ENCODE measurements around the gene OLFM4.

OLFM4 gene

DNA sequence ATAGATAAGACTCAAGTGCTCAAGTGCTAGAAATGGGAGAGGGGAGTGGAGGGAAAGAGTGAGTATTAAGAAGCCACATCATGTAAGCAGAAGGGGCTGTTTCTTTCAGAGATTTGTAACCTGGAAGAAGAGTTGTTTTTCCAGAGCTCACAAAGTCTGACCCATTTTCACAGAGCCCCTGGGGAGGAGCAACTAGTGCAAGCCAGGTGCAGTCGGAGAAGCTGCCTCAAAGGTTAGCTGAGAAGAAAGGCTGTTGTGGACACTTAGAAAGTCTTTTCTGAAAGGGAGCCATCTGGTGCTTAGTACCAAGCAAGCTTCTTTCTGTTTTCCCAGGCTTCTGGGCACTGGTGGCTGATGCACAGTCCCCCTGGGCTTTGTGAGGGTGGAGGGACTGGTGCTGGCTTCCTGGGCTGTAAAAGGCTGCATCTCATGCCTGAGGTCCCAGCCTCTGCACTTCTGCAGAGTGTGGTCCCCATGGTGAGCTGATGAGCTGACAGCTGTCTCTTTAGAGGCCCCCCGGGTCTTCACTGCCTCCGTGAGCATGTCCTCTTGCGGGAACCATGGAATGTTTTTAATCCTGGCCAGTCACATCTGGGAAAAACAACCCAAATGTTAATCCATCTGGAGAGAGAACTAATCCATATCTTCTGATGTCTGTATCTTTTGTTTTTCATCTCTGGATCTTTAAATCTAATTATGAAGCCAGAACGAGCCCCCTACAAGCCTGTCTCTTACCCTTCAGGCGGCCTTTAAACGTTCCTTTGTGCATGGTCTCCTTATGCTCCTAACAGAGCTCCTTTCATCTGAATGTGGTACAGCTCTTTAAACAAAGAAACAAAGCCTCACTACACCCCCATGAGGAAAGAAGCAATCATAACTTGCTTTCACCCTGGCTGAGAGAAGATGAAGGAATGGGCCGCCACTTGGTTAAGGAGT, 40.2 kb downstream of the OLFM4 start:
- DNase-seq (ENCODE audit: low spot score): no peak

DNA sequence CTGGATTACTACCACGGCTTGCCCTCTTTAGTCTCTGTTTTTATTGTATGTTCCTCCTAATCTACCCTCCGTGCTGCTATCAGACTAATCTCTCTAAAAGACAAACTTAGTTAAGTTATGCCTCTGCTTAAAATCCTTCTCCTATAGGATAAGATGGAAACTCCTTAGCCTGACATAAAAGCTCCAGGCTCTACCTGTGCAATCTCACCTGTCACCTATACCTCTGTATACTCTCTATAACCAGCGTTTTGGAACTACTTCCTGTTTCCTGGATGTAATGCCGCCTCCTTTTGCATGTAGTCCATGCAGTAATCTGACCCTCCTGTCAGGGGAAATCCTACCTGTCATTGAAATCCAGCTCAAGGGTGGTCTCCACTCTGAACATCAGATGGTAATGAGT, 41.2 kb downstream of the OLFM4 start:
- DNase-seq (ENCODE audit: low spot score): no peak

DNA sequence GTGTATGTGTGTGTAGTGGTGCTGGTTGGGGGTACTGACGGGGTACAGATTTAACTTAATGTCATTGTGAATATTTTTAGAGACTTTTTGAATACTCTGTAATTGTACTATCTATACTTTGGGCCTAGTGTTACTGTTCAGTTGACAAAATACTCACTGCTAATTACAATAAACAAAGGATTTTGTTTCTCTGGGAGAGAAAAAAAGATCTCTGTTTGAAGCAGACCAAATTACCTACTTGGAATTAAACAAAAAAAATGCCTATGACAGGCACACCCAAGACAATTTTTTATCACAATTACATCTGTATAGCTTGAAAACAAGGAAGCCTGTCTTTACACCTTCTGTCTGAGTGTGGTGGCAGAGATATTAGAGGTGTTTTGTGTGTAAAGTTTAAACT, 45.1 kb downstream of the OLFM4 start:
- DNase-seq (ENCODE audit: low spot score): no peak

DNA sequence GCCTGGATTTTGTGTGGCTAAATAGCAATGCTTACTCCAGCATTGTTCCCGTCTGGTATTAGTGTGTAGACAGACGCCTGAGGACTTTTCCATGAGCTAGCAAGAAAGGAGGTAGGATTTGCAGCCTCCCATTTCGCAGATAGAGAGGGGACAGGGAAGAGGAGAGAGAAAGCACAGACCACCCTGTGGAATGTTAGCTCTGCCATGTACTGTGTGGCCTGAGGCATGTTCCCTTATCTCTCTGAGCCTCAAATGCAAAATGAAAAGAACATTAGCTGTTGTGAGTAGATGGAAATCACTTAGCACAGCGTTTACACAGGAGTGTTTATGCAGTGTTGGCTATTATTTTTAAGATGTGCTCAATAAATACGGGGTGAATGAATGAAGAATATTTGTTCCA, 45.5 kb downstream of the OLFM4 start:
- DNase-seq (ENCODE audit: low spot score): no peak

DNA sequence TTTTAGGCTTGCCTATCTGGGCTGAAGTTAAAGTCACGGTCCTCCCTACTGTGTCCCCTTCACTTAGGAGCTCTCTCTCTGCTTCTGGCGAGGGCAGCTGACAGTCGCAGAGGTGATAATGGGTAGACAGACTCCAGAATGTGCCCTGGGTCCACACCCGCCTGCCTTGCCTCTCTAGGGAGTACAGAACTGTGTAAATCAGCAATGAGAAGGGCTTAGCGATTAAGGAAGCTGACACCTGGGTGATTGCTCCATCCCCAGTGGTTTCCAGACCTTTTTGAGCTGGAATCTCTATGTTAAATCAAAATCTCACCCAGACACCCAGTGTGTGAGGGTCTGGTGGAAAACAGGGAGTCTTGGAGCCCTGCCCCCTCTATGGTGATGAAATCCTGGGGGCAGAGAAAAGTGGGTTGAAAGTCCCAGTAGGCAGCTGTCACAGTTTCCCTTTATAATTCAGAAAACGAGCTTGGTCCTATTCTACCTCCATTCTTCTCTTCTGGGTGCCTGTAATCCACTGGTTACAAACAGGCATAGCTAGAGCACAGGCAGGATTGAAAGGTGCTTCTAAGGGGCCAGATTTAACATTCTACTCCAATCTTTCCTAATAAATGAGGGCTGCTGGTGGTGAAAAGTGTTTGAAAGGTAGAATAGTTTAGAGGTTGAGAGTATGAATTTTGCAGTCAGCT, 46.9 kb downstream of the OLFM4 start:
- no peak for DNase-seq (ENCODE audit: low spot score)

DNA sequence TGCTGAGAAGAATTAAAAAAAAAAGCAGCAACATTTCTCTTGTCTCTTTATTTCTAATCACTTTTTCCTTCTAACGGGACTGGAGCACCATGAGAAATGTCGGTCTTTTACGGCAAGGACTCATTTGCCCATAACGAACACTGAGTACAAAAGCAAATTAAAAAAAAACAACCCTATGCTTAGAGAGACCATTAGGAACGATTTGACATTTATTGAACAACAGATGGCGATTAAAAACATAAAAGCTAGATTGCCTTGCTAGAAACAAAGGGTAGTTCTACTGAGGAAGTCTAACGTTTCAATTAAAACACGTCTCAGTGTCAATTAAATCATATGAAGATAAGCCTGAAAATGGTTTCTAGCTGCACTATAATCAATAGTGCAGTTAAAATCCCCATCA, 51.1 kb downstream of the OLFM4 start:
- no peak for DNase-seq (ENCODE audit: low spot score)

DNA sequence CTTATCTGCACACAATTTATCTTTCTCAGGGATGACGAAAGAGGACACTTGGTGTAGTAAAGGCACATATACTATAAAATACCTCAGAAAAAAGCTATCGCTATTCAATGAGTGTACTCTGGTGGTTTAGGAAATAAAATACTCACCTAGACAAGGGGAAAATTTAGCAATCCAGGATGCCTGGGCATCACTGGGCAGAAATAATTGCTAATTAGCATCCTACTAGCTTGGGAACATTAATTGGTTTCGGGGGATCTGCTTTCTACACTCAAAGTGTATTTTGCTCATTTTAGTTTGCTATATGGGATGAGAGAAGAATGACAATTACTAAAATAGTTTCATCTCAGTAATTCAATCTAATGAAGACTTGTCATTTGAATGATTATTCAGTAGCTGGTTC, 60.3 kb downstream of the OLFM4 start:
- no peak for DNase-seq (ENCODE audit: low spot score)

DNA sequence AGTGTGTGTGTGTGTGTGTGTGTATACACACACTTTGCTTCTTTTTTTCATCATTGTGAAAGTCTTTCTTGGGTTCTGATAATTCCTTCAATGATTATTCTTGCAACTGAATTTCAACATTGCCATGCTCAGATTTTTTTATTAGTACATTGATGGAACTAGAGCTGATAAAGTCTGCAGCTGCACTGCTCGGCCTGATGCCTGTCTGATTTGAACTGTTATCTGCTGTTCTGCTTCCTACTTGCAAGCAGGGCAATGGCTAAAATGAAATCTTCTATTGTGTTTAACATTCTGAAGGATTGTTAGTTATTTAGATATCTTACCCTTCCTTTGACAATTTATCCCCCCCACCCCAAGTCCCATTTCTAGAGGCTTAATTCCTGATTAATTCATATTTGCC, 61.3 kb downstream of the OLFM4 start:
- no peak for DNase-seq (ENCODE audit: low spot score)

DNA sequence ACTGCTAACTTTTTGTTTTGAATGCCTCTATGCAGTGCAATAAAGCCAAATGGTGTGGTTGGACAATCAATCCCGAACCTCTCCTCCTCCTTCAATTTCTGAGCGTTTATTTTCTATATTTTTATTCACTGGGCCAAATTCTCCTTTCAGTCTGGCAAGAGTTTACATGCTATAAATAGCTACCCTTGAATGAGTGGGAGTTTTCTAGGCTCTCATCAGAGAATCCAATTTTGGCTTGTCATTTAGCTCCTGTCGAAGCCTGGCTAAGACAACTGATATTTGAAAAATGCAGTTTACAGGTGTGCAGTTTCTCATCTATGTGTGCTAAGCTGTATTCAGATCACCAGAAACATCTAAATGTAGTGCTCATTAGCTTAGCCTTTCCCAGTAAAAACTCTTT, 61.8 kb downstream of the OLFM4 start:
- DNase-seq (ENCODE audit: low spot score): no peak

DNA sequence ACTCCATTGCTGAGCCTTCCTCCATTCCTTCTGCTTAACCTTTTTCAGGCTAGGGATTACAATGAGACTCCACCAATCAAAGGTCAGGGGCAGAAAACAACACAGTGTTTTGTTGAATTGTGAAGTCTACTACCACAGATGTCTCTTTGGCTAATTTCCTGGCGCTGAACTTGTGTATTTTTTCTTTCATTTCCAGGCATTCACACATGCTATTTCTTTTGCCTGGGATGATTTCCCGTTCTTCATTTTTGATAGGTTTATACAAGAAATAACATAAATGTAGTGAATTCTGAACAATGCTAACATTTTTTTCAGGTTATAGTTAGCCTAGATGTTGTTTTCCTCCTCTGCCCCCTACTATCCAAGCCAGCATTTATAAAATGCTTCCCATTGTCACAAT, 64.3 kb downstream of the OLFM4 start:
- DNase-seq (ENCODE audit: low spot score): no peak

DNA sequence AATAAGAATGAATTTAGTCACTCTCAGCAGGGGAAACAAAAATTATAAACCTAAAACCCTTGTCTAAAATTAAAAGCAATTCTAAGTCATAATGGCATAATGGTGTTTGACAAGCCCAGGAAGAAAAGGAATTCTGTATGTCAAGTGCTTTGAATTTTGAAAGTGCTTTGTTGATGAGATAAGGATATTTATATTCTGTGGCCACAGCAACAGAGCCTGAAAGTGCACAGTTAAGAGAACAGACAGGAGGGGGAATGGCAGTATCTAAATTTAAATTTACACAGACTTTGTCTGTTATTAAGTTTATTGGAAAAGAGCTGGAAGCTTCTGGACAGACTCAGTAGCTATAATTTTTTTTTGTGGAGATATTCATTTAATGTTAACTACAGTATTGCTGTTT, 69.8 kb downstream of the OLFM4 start:
- no peak for DNase-seq (ENCODE audit: low spot score)

DNA sequence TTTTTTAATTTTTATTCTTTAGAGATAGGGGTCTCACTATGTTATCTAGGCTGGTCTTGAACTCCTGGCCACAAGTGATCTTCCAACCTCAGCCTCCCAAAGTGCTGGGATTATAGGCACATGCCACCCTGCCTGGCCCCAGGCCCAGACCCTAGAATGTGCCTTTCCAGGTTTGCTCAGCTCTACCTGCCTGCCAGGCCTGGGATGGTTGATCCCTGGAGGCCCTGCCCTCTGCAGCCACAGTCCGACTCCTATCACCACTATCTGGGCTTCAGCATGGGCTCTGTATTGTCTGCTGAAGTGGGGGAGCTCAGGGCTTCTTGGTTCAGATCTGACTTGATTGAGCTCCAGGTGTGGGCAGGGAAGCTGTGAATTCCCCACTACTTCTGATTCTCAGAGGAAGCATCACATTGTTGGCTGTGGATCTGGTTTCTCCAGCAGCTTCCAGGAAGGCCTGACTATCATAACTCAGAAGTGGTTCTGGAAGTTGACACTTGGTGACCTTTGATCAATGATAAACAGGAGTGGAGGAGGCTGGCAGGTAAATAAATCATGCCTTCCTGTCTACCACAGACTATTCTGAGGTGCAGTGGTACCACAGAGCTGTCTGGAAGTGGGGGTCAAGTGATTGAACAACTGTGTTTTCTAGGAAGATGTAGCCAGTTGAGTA, 71.9 kb downstream of the OLFM4 start:
- DNase-seq (ENCODE audit: low spot score): no peak

All from hematopoietic multipotent progenitor cell treated with erythropoietin and hydrocortisone succinate and interleukin-3 and kit ligand, for 15 days (in vitro differentiated cells).